ENCODE results near the gene MEGF11. TPM values are rescaled to one million over a fixed set of nuclear protein-coding genes. Genes with fewer than 3 reads are reported as not detected.
A peak's percentile ranks its signal among the peaks of the same experiment; 100 is the strongest.

MEGF11 gene
- total RNA-seq, 1 experiment from 2014 or later, result 1.2 TPM

- Histone ChIP-seq H3K79me2 (ENCODE audit: insufficient read depth, low read length) (no peaks in the 10 kb centered on the region), H3K14ac (ENCODE audit: insufficient read depth, low read length) (no peak overlapping the region), H2BK15ac (ENCODE audit: low read depth, low read length) (no peak overlapping the region), H2BK120ac (ENCODE audit: low read depth, low read length, poor library complexity, severe bottlenecking) (no peak overlapping the region), H4K8ac (replicated peaks; ENCODE audit: insufficient read length, low read depth, low read length) (no peak overlapping the region), H3K4me2 (ENCODE audit: insufficient read depth, insufficient read length, low read length) (no peak overlapping the region), H3K27ac (ENCODE audit: insufficient read length, low read depth, low read length) (no peak overlapping the region), H3K23ac (ENCODE audit: insufficient read length, low read depth, low read length) (no peak overlapping the region), H3K18ac (ENCODE audit: insufficient read length, low read depth, low read length) (no peak overlapping the region), H3K56ac (ENCODE audit: insufficient read length, low read depth, low read length) (no peak overlapping the region), H3K79me1 (ENCODE audit: insufficient read depth, low read depth, low read length, poor library complexity, severe bottlenecking) (no peaks in the 10 kb centered on the region), H4K20me1 (ENCODE audit: control insufficient read depth, insufficient read depth, insufficient read length) (no peaks in the 10 kb centered on the region), H4K5ac (ENCODE audit: insufficient read length, low read depth, low read length) (no peak overlapping the region), H3K23me2 (ENCODE audit: insufficient read length, low read depth, low read length, poor library complexity, severe bottlenecking) (no peaks in the 10 kb centered on the region), H2AK5ac (ENCODE audit: insufficient read length, low read length) (no peak overlapping the region), H3K9ac (ENCODE audit: extremely low read depth, insufficient read length, low read length) (no peak overlapping the region), H3K27me3 (ENCODE audit: insufficient read depth, low read length) (no peaks in the 10 kb centered on the region), H2BK5ac (ENCODE audit: insufficient read length, low read length) (no peak overlapping the region), H3T11ph (ENCODE audit: low read length) (no peak overlapping the region), H2BK12ac (ENCODE audit: insufficient read length, low read depth, low read length) (no peak overlapping the region), H3K4me1 (ENCODE audit: insufficient read depth, low read length) (no peaks in the 10 kb centered on the region), H4K91ac (ENCODE audit: insufficient read length, low read depth, low read length) (no peak overlapping the region), H2BK20ac (ENCODE audit: low read depth, low read length, poor library complexity, severe bottlenecking) (no peak overlapping the region), H2AFZ (ENCODE audit: low read length) (no peak overlapping the region), H3K4ac (ENCODE audit: low read depth, low read length) (no peak overlapping the region), H3K9me3 (ENCODE audit: control insufficient read depth, low read depth, low read length) (no peaks in the 10 kb centered on the region)
- no peak for DNase-seq
- WGBS (ENCODE audit: extremely low coverage, insufficient read length, low lambda C conversion rate), result no CpG with 5 or more reads among the region's 7 CpGs
- no peak overlapping the region for H3K4me3 Mint-ChIP-seq
- peaks cover 1% of the 10 kb centered on the region; the same call in 1 of the 2 replicates for H3K27me3 Mint-ChIP-seq (ENCODE audit: low read depth)
- no peaks in the 10 kb centered on the region for H3K36me3 Mint-ChIP-seq (ENCODE audit: insufficient read depth in 1 of 3, low read depth in 3 of 3)
- peaks cover 16 to 28% of the 10 kb centered on the region in 2 experiments for H3K4me1 Mint-ChIP-seq
- no peak for TF ChIP-seq CTCF (conservative IDR thresholded peaks at IDR 0.05)
- peak overlapping the region in 1 of 3 experiments; percentile 34; a peak in 1 of 7 replicates for H3K27ac Mint-ChIP-seq
- H3K9me3 Mint-ChIP-seq, result no peaks in the 10 kb centered on the region
These were observed 324.0 kb downstream of the MEGF11 start for GRCh38 chr15:65929573-65929972.
